Heart left ventricle (tissue), 13 donors: ENCODE results near the gene ACOX1.

Source experiments
- POLR2A ChIP-seq, 2 donors: fragments of 450-650 bp; IDR thresholded peaks; one replicate each; pipeline ENCODE4 v1.6.1; 2017; ENCODE audit warnings: antibody characterized with exemption in 2 of 2, mild to moderate bottlenecking in 2 of 2, moderate library complexity in 2 of 2
- TF ChIP-seq, protein P1 (sequence below), 12 donors: fragments of 200-600 bp; sonication (generic) in 4 of 12; IDR thresholded peaks; one replicate each; pipeline versions ENCODE4 v1.5.0 to v1.8.0; 2018 to 2022; ENCODE audit warnings: antibody characterized with exemption in 12 of 12, mild to moderate bottlenecking in 5 of 12
- donor health status: ischemic (EF 13 %, LVEDD 7.1; RV severe dilation, severe dysfunction).
- donor health status: DM: no; HTN: yes; CAD: no.
- donor health status: DM: no; HTN: no; CAD: no.
- donor health status: ischemic (EF 25% LVEDD 6.9; RV normal size, moderate dysfunction).
- donor health status: ischemic (EF 25% LVEDD 5.7; RV mildly dilated, moderate dysfunction).
- donor health status: ischemic (EF 35%, LVEDD 5.7; RV mildly dilated, moderate dysfunction).
- donor health status: nonischemic (EF 11% LVEDD 7.7; RV severe dilation, severe dysfunction).
- donor health status: DM: yes; HTN: yes; CAD: no.
- donor health status: PGD.
- donor health status: ischemic (EF 29% LVEDD 5.4; RV normal size, mild dysfunction).
- donor health status: nonischemic (EF 23%, LVEDD 6.1; RV moderate dilation, normal function).

DNA sequence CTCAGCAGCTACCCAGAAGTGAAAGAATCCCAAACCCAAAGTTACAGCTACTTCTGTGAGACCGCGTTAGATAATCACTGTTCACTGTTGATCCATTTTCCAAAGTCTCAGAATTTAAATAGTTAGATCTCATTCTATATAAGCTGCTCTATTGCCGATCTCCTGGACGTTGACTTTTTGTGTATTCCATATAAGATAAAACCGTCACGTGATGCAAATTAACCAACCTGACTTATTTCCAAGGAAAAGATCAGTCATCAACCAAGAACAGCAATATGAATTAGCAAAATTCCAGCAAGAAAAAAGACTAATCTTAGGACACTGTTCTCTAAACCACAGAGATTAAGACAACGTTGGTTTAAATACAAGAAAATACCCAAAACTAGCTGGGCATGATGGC is 8.3 kb downstream of the ACOX1 start:
- TF ChIP-seq, protein P1, sequence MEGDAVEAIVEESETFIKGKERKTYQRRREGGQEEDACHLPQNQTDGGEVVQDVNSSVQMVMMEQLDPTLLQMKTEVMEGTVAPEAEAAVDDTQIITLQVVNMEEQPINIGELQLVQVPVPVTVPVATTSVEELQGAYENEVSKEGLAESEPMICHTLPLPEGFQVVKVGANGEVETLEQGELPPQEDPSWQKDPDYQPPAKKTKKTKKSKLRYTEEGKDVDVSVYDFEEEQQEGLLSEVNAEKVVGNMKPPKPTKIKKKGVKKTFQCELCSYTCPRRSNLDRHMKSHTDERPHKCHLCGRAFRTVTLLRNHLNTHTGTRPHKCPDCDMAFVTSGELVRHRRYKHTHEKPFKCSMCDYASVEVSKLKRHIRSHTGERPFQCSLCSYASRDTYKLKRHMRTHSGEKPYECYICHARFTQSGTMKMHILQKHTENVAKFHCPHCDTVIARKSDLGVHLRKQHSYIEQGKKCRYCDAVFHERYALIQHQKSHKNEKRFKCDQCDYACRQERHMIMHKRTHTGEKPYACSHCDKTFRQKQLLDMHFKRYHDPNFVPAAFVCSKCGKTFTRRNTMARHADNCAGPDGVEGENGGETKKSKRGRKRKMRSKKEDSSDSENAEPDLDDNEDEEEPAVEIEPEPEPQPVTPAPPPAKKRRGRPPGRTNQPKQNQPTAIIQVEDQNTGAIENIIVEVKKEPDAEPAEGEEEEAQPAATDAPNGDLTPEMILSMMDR (IDR thresholded peaks at IDR 0.05) = no peak
- no peak for TF ChIP-seq POLR2A (IDR thresholded peaks at IDR 0.05)
